Measurements from ENCODE around the gene ANGPTL3.

- TF ChIP-seq POLR2AphosphoS5 (IDR thresholded peaks at IDR 0.05; ENCODE audit: low read depth, low read length) (no peak), TAF1 (IDR thresholded peaks at IDR 0.05; ENCODE audit: borderline replicate concordance, low read depth, low read length) (no peak), POLR2A (IDR thresholded peaks at IDR 0.05; ENCODE audit: low read depth, low read length) (no peak)
Observed at GRCh38 chr1:62589321-62589720, 8.0 kb upstream of the ANGPTL3 start.
